GM12878 (cell line): ENCODE data around the gene MAB21L3. TPM values are rescaled to one million over a fixed set of nuclear protein-coding genes. Genes with fewer than 3 reads are reported as not detected.

Experiments used
- ATAC-seq: fragments of 200-7000 bp; cut with Tn5 transposase; 3 replicates; pipeline ENCODE4 v1.9.1; 2020; ENCODE audit warnings: mild to moderate bottlenecking, moderate library complexity
- BruUV-seq: library from RNA; stranded (reverse); fragments of 400-500 nt; replicated peaks from 2 replicates; lab custom pipeline; 2021; lab: Mats Ljungman, UMichigan
- CTCF ChIA-PET: fragments of 300-600 bp; sonication (Branson Sonifier 250); formaldehyde crosslinking; extraction: SDS; loops from one replicate; lab custom pipeline; 2021; ENCODE audit warnings: inconsistent platforms; lab: Yijun Ruan, JAX
- POLR2A ChIA-PET: fragments of 350-600 bp; formaldehyde crosslinking; extraction: SDS; loops from one replicate; lab custom pipeline; 2021; ENCODE audit warnings: inconsistent platforms; lab: Charles Lee
- RAD21 ChIA-PET: fragments of 300-600 bp; sonication (Branson Sonifier 250); formaldehyde crosslinking; loops from one replicate; lab custom pipeline; 2023; ENCODE audit warnings: antibody characterized with exemption; ENCODE audit not compliant: unreplicated experiment; lab: Charles Lee
- SMC1A ChIA-PET: fragments of 300-600 bp; sonication (Branson Sonifier 250); formaldehyde crosslinking; loops from one replicate; lab custom pipeline; 2023; ENCODE audit not compliant: unreplicated experiment, uncharacterized antibody; lab: Charles Lee
- DNase-seq: peaks from one replicate; pipeline ENCODE4 v3.0.0-alpha.2; 2011; ENCODE audit warnings: low read depth, low spot score
- FAIRE-seq: peaks from 3 replicates; lab custom pipeline; 2011; peaks lifted over from hg19 to GRCh38; lab: Jason Lieb, UNC
- H2AFZ ChIP-seq: 2 replicates; pipeline ENCODE4 v1.6.0; 2011; ENCODE audit warnings: low read depth, low read length, control low read depth; ENCODE audit not compliant: control insufficient read depth
- H3K27ac ChIP-seq: 2 replicates; pipeline ENCODE4 v1.5.1; 2011; ENCODE audit warnings: control low read depth; ENCODE audit not compliant: control insufficient read depth, insufficient read depth
- H3K27me3 ChIP-seq, 2 experiments: replicated peaks in 1 of 2; 2 replicates each; pipeline versions ENCODE4 v1.6.0 to v1.6.1; 2011; ENCODE audit warnings: low read length in 1 of 2; ENCODE audit not compliant: control insufficient read depth in 2 of 2, insufficient read depth in 2 of 2
- H3K36me3 ChIP-seq, 2 experiments: 2 replicates each; pipeline ENCODE4 v1.5.1; 2011; ENCODE audit warnings: low read length in 1 of 2; ENCODE audit not compliant: control insufficient read depth in 2 of 2, insufficient read depth in 2 of 2
- H3K4me1 ChIP-seq: 2 replicates; pipeline ENCODE4 v1.6.1; 2011; ENCODE audit warnings: mild to moderate bottlenecking, low read length, moderate library complexity, mixed read lengths; ENCODE audit not compliant: control insufficient read depth, insufficient read depth
- H3K4me2 ChIP-seq: 2 replicates; pipeline ENCODE4 v1.6.0; 2011; ENCODE audit warnings: control low read depth; ENCODE audit not compliant: control insufficient read depth, insufficient read depth
- H3K4me3 ChIP-seq: fragments of 200-600 bp; sonication (generic); 2 replicates; pipeline ENCODE4 v1.5.1; 2016
- H3K79me2 ChIP-seq: 2 replicates; pipeline ENCODE4 v1.6.0; 2011; ENCODE audit warnings: low read length; ENCODE audit not compliant: control insufficient read depth, insufficient read depth
- H3K9ac ChIP-seq: 2 replicates; pipeline ENCODE4 v1.8.0; 2011; ENCODE audit warnings: low read length, control low read depth, mixed read lengths; ENCODE audit not compliant: control insufficient read depth, insufficient read depth
- H3K9me3 ChIP-seq: replicated peaks from 3 replicates; pipeline ENCODE4 v1.5.1; 2011; ENCODE audit warnings: mild to moderate bottlenecking, low read length; ENCODE audit not compliant: control insufficient read depth, insufficient read depth
- H4K20me1 ChIP-seq: 2 replicates; pipeline ENCODE4 v1.6.0; 2011; ENCODE audit not compliant: control insufficient read depth, insufficient read depth
- BRCA1 ChIP-seq: IDR thresholded peaks from 2 replicates; pipeline ENCODE4 v1.6.1; 2011; ENCODE audit warnings: low read depth, low read length, improper control_type of control experiment
- DPF2 ChIP-seq: fragments of 450-650 bp; IDR thresholded peaks from 2 replicates; pipeline ENCODE4 v1.6.1; 2017; ENCODE audit warnings: mild to moderate bottlenecking
- EED ChIP-seq: sonication (generic); IDR thresholded peaks from 2 replicates; pipeline ENCODE4 v1.6.1; 2016; ENCODE audit warnings: antibody characterized with exemption, low read depth
- EP300 ChIP-seq, 2 experiments: fragments of 150-350 bp in 1 of 2; IDR thresholded peaks; 2 replicates each; pipeline ENCODE4 v1.6.1; 2011 to 2012; ENCODE audit warnings: low read depth in 2 of 2, low read length in 2 of 2, borderline replicate concordance in 1 of 2, improper control_type of control experiment in 1 of 2, inconsistent platforms in 1 of 2; ENCODE audit not compliant: control insufficient read depth in 1 of 2
- ESRRA ChIP-seq: IDR thresholded peaks from 2 replicates; pipeline ENCODE4 v1.6.1; 2012; ENCODE audit warnings: mild to moderate bottlenecking, low read length, improper control_type of control experiment
- KLF5 ChIP-seq: fragments of 450-650 bp; IDR thresholded peaks from 2 replicates; pipeline ENCODE4 v1.6.1; 2014; ENCODE audit warnings: mild to moderate bottlenecking; ENCODE audit not compliant: partially characterized antibody
- NR2F1 ChIP-seq: fragments of 450-650 bp; conservative IDR thresholded peaks from 2 replicates; pipeline ENCODE4 v1.6.1; 2017; ENCODE audit warnings: mild to moderate bottlenecking
- RELA ChIP-seq: fragments of 450-650 bp; IDR thresholded peaks from 2 replicates; pipeline ENCODE4 v1.8.0; 2014; ENCODE audit warnings: borderline replicate concordance; ENCODE audit not compliant: partially characterized antibody
- SREBF2 ChIP-seq: IDR thresholded peaks from 2 replicates; pipeline ENCODE4 v1.6.1; 2012; ENCODE audit warnings: mild to moderate bottlenecking, low read length
- TCF3 ChIP-seq: IDR thresholded peaks from 2 replicates; pipeline ENCODE4 v1.6.1; 2012; ENCODE audit warnings: low read depth, mild to moderate bottlenecking, low read length, borderline replicate concordance; ENCODE audit not compliant: insufficient read depth
- WRNIP1 ChIP-seq: IDR thresholded peaks from 2 replicates; pipeline ENCODE4 v1.6.1; 2011; ENCODE audit warnings: low read depth, low read length, improper control_type of control experiment, borderline replicate concordance
- ZNF217 ChIP-seq: fragments of 450-650 bp; IDR thresholded peaks from 2 replicates; pipeline ENCODE4 v1.6.1; 2017; ENCODE audit warnings: antibody characterized with exemption, mild to moderate bottlenecking
- WGBS: methylation state at CpG from one replicate; pipeline ENCODE4 v1.1.6; 2016; ENCODE audit warnings: low lambda C conversion rate; ENCODE audit not compliant: insufficient replicate concordance, insufficient coverage; ENCODE audit errors: missing lambda C conversion rate; 5-methylcytosine and 5-hydroxymethylcytosine counted together
- in situ Hi-C: fragments of 300-500 bp; cut with MboI; formaldehyde crosslinking; loops from 9 replicates; pipeline ENCODE4 v1.14.3; 2018; ENCODE audit warnings: mixed read lengths
- intact Hi-C: fragments of 100-400 bp; cut with micrococcal nuclease; formaldehyde crosslinking; loops from one replicate; pipeline ENCODE4 v1.14.2; 2022; ENCODE audit not compliant: unreplicated experiment
- polyA plus RNA-seq, 11 experiments: library from polyadenylated mRNA; depleted of rRNA in 4 of 11; unstranded in 6 of 11; stranded (reverse) in 5 of 11; fragments of >200 nt; fragmentation: Nextera tagmentation in 4 of 11; fragmentation: Illumina TruSeq in 1 of 11; extraction: Ambion mirVana in 4 of 11; extraction: Trizol in 1 of 11; gene quantifications; 1 replicate in 1 of 11; 2 replicates in 10 of 11; pipeline versions ENCODE4 v1.2.1 to v1.2.3, GENCODE V29; 2011 to 2016; ENCODE audit warnings: inconsistent platforms in 2 of 11, missing spikeins in 2 of 11, low read depth in 1 of 11
- total RNA-seq, 4 experiments: library from RNA; depleted of rRNA in 3 of 4; stranded (reverse); fragments of >200 nt in 3 of 4; fragmentation: Illumina TruSeq in 1 of 4; extraction: Trizol in 1 of 4; gene quantifications; 2 replicates each; pipeline versions ENCODE4 v1.2.1 to v1.2.3, GENCODE V29; 2013 to 2021
- TF ChIP-seq, protein P1 (sequence below): fragments of 450-650 bp; formaldehyde crosslinking; IDR thresholded peaks from 2 replicates; pipeline ENCODE4 v1.4.0; 2022; ENCODE audit warnings: mild to moderate bottlenecking, moderate library complexity
- TF ChIP-seq, protein P2 (sequence below): IDR thresholded peaks from 2 replicates; pipeline ENCODE4 v1.6.1; 2012; ENCODE audit warnings: improper control_type of control experiment, low read depth, low read length; ENCODE audit not compliant: insufficient replicate concordance

The MAB21L3 gene
- total and polyA plus RNA-seq, 10 of the 15 experiments (the other 5 are each of a cell fraction or from before 2014, with no cell fraction given): 0.18 to 18.6 (median 1.3) TPM

DNA sequence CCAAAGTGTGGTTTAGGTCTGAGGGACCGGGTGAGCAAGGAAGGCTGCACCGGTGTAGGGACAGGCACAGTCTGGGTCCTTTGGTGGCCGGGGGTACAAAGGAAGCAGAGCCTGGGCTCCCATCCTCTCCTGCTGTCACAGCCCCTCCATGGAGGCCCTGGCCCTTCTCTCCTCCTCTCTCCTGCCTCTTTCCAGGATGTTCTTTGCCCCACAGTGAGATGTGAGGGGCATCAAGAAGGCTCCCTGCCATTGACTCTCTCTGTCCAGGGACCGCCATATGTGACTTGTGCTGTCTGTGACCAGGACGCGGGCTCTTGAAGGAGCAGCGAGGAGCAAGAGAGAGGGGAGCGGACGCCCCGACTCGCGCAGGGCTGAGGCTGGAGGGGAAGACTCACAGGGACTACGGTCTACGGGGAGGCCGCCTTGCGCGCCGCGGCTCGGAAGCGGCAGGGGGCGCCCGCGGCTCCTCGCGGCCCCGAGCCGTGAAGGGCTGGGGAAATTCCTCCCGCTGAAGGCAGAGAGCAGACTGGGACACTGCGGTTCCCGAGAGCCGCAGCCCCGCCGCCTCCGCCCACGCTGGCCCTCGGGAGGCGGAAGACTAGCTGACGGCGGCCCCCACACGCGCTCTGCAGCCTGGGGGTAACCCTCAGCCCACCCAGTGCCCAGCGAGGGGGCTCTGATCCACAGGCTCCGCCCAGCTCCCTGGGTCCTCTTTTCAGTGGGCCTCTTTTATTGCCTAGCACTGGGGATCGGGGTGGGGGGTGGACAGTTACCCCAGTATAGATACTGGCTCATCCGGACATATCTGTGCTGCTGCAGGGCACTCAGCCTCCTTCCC lies 40.8 kb downstream of the MAB21L3 start:
- H3K4me1 ChIP-seq: peaks cover 6% of the 10 kb centered on the region; the same call in 1 of the 2 replicates
- no peak for FAIRE-seq
- 6% methylated on average over 40 of the region's 46 CpGs for WGBS
- TF ChIP-seq RELA: peak; percentile 89
- TF ChIP-seq, protein P1, sequence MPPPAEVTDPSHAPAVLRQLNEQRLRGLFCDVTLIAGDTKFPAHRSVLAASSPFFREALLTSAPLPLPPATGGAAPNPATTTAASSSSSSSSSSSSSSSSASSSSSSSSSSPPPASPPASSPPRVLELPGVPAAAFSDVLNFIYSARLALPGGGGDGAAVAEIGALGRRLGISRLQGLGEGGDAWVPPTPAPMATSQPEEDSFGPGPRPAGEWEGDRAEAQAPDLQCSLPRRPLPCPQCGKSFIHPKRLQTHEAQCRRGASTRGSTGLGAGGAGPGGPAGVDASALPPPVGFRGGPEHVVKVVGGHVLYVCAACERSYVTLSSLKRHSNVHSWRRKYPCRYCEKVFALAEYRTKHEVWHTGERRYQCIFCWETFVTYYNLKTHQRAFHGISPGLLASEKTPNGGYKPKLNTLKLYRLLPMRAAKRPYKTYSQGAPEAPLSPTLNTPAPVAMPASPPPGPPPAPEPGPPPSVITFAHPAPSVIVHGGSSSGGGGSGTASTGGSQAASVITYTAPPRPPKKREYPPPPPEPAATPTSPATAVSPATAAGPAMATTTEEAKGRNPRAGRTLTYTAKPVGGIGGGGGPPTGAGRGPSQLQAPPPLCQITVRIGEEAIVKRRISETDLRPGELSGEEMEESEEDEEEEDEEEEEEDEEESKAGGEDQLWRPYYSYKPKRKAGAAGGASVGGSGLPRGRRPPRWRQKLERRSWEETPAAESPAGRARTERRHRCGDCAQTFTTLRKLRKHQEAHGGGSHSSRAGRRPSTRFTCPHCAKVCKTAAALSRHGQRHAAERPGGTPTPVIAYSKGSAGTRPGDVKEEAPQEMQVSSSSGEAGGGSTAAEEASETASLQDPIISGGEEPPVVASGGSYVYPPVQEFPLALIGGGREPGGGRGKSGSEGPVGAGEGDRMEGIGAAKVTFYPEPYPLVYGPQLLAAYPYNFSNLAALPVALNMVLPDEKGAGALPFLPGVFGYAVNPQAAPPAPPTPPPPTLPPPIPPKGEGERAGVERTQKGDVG (CRISPR knock-in tag): no peak
- no peak for TF ChIP-seq WRNIP1
- peak; percentile 85 for TF ChIP-seq EED
- TF ChIP-seq EP300 (IDR thresholded peaks at IDR 0.05; ENCODE audit: borderline replicate concordance in 1 of 2, control insufficient read depth in 1 of 2, low read depth in 2 of 2, low read length in 2 of 2): peak in 1 of 2 experiments; percentile 47; a peak in 1 of 4 replicates
- TF ChIP-seq, protein P2, sequence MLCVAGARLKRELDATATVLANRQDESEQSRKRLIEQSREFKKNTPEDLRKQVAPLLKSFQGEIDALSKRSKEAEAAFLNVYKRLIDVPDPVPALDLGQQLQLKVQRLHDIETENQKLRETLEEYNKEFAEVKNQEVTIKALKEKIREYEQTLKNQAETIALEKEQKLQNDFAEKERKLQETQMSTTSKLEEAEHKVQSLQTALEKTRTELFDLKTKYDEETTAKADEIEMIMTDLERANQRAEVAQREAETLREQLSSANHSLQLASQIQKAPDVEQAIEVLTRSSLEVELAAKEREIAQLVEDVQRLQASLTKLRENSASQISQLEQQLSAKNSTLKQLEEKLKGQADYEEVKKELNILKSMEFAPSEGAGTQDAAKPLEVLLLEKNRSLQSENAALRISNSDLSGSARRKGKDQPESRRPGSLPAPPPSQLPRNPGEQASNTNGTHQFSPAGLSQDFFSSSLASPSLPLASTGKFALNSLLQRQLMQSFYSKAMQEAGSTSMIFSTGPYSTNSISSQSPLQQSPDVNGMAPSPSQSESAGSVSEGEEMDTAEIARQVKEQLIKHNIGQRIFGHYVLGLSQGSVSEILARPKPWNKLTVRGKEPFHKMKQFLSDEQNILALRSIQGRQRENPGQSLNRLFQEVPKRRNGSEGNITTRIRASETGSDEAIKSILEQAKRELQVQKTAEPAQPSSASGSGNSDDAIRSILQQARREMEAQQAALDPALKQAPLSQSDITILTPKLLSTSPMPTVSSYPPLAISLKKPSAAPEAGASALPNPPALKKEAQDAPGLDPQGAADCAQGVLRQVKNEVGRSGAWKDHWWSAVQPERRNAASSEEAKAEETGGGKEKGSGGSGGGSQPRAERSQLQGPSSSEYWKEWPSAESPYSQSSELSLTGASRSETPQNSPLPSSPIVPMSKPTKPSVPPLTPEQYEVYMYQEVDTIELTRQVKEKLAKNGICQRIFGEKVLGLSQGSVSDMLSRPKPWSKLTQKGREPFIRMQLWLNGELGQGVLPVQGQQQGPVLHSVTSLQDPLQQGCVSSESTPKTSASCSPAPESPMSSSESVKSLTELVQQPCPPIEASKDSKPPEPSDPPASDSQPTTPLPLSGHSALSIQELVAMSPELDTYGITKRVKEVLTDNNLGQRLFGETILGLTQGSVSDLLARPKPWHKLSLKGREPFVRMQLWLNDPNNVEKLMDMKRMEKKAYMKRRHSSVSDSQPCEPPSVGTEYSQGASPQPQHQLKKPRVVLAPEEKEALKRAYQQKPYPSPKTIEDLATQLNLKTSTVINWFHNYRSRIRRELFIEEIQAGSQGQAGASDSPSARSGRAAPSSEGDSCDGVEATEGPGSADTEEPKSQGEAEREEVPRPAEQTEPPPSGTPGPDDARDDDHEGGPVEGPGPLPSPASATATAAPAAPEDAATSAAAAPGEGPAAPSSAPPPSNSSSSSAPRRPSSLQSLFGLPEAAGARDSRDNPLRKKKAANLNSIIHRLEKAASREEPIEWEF: no peak
- TF ChIP-seq ESRRA: no peak
- TF ChIP-seq BRCA1: no peak
- TF ChIP-seq TCF3: no peak
- peak; percentile 93 for TF ChIP-seq DPF2
- no peak for TF ChIP-seq SREBF2
- no peak for TF ChIP-seq NR2F1
- peak; percentile 61 for TF ChIP-seq KLF5
- no peak for TF ChIP-seq ZNF217

More for the DNA sequence above, 40.8 kb downstream of the MAB21L3 start:
- H3K27me3 ChIP-seq: no peaks in the 10 kb centered on the region; a peak in 2 of 4 replicates
- peak overlapping the region; percentile 81 for H3K4me2 ChIP-seq
- ChIA-PET POLR2A (interaction anchor here (0.6 kb wide), 1 partner anchor 109 kb away, joined by 3 read pairs; no protein-coding TSS in a partner anchor), SMC1A (interaction anchor here (0.7 to 8.5 kb wide), 3 partner anchors 27 to 514 kb away, joined by 3 to 74 read pairs (median 4); no protein-coding TSS in a partner anchor), RAD21 (interaction anchor here (0.7 to 4.4 kb wide), 7 partner anchors 13 to 347 kb away, joined by 3 to 31 read pairs (median 4); no protein-coding TSS in a partner anchor), CTCF (interaction anchor here (0.7 to 3.3 kb wide), 13 partner anchors 13 to 392 kb away, joined by 3 to 14 read pairs (median 4); no protein-coding TSS in a partner anchor)
- H2AFZ ChIP-seq: peak overlapping the region; percentile 89
- BruUV-seq: no TSS peak
- no peaks in the 10 kb centered on the region for H4K20me1 ChIP-seq
- in situ Hi-C loops: no loop called here
- ATAC-seq (peak; percentile 99), DNase-seq (peak; percentile 23)
- no peaks in the 10 kb centered on the region for H3K9me3 ChIP-seq
- H3K9ac ChIP-seq: no peak overlapping the region
- H3K4me3 ChIP-seq: peak overlapping the region; percentile 41; the same call in 1 of the 2 replicates
- H3K27ac ChIP-seq: no peak overlapping the region
- intact Hi-C loops: loop anchor here (1.0 kb wide), 1 partner anchor 333 kb away; no protein-coding TSS in a partner anchor
- no peaks in the 10 kb centered on the region for H3K36me3 ChIP-seq
- no peaks in the 10 kb centered on the region for H3K79me2 ChIP-seq
